Measurements from ENCODE around the gene SHQ1.
"Not testable (repeated sequence)": the region's sequence is repeated elsewhere in the genome, so short reads cannot be mapped to it uniquely, and the experiment has no call there.

The SHQ1 gene

GRCh38 chr3:72750405-72750965 is 97.8 kb downstream of the SHQ1 start:
- no peak for DNase-seq (ENCODE audit: low read depth in 2 of 3, low spot score in 2 of 3)

- no peak for DNase-seq (ENCODE audit: low read depth in 2 of 3, low spot score in 2 of 3)
These were observed 99.6 kb downstream of the SHQ1 start for GRCh38 chr3:72748659-72749058.

GRCh38 chr3:72746430-72747411 is 101.5 kb downstream of the SHQ1 start:
- DNase-seq (ENCODE audit: low read depth in 2 of 3, low spot score in 2 of 3) = no peak

- DNase-seq (ENCODE audit: low read depth in 2 of 3, low spot score in 2 of 3) = no peak
These were observed 102.9 kb downstream of the SHQ1 start for GRCh38 chr3:72745146-72745999.

GRCh38 chr3:72744330-72744729 is 103.9 kb downstream of the SHQ1 start:
- no peak for DNase-seq (ENCODE audit: low read depth in 2 of 3, low spot score in 2 of 3)

- no peak for DNase-seq (ENCODE audit: low read depth in 2 of 3, low spot score in 2 of 3)
These were observed 108.4 kb downstream of the SHQ1 start for GRCh38 chr3:72739531-72740466.

GRCh38 chr3:72738752-72739530 is 109.3 kb downstream of the SHQ1 start:
- DNase-seq (ENCODE audit: low read depth in 2 of 3, low spot score in 2 of 3) = peak; percentile 35 to 61 (median 50)

- DNase-seq (ENCODE audit: low read depth in 2 of 3, low spot score in 2 of 3) = not testable (repeated sequence)
These were observed 113.2 kb downstream of the SHQ1 start for GRCh38 chr3:72735072-72735471.

- DNase-seq (ENCODE audit: low read depth in 2 of 3, low spot score in 2 of 3) = no peak
These were observed 114.6 kb downstream of the SHQ1 start for GRCh38 chr3:72733676-72734075.

- DNase-seq (ENCODE audit: low read depth in 2 of 3, low spot score in 2 of 3) = not testable (repeated sequence)
These were observed 115.4 kb downstream of the SHQ1 start for GRCh38 chr3:72732666-72733345.

GRCh38 chr3:72728958-72729467 is 119.2 kb downstream of the SHQ1 start:
- DNase-seq (ENCODE audit: low read depth in 2 of 3, low spot score in 2 of 3) = no peak

- DNase-seq (ENCODE audit: low read depth in 2 of 3, low spot score in 2 of 3) = no peak
These were observed 119.8 kb downstream of the SHQ1 start for GRCh38 chr3:72728329-72728889.

- DNase-seq (ENCODE audit: low read depth in 2 of 3, low spot score in 2 of 3) = no peak
These were observed 120.5 kb downstream of the SHQ1 start for GRCh38 chr3:72727726-72728125.

- DNase-seq (ENCODE audit: low read depth in 2 of 3, low spot score in 2 of 3) = no peak
These were observed 121.1 kb downstream of the SHQ1 start for GRCh38 chr3:72727172-72727571.

GRCh38 chr3:72725229-72725628 is 123.0 kb downstream of the SHQ1 start:
- no peak for DNase-seq (ENCODE audit: low read depth in 2 of 3, low spot score in 2 of 3)

- DNase-seq (ENCODE audit: low read depth in 2 of 3, low spot score in 2 of 3) = no peak
These were observed 124.2 kb downstream of the SHQ1 start for GRCh38 chr3:72724070-72724469.

- no peak for DNase-seq (ENCODE audit: low read depth in 2 of 3, low spot score in 2 of 3)
These were observed 125.1 kb downstream of the SHQ1 start for GRCh38 chr3:72722930-72723726.
